Calu3 (cell line): ENCODE measurements around the gene SAYSD1. TPM values are rescaled to one million over a fixed set of nuclear protein-coding genes. Genes with fewer than 3 reads are reported as not detected.
"Not testable (repeated sequence)": the region's sequence is repeated elsewhere in the genome, so short reads cannot be mapped to it uniquely, and the experiment has no call there.

Source experiments
- BruUV-seq: library from RNA; stranded (reverse); fragments of 400-500 nt; replicated peaks from 2 replicates; lab custom pipeline; 2021; lab: Mats Ljungman, UMichigan
- CTCF ChIA-PET: fragments of 300-600 bp; sonication (Branson Sonifier 250); formaldehyde crosslinking; loops from one replicate; lab custom pipeline; 2022; ENCODE audit warnings: antibody characterized with exemption; lab: Charles Lee
- DNase-seq: peaks from one replicate; pipeline ENCODE4 v3.0.0; 2022
- H3K27ac Mint-ChIP-seq: one replicate; pipeline ENCODE4 v1.8.0; 2022; ENCODE audit warnings: mixed read lengths; ENCODE audit not compliant: unreplicated experiment
- H3K27me3 Mint-ChIP-seq: one replicate; pipeline ENCODE4 v1.8.0; 2022; ENCODE audit warnings: mixed read lengths; ENCODE audit not compliant: unreplicated experiment
- H3K36me3 Mint-ChIP-seq: one replicate; pipeline ENCODE4 v1.8.0; 2022; ENCODE audit warnings: mild to moderate bottlenecking, moderate library complexity, mixed read lengths; ENCODE audit not compliant: insufficient read depth, unreplicated experiment
- H3K4me1 Mint-ChIP-seq: one replicate; pipeline ENCODE4 v1.8.0; 2022; ENCODE audit warnings: mild to moderate bottlenecking, low read depth, mixed read lengths; ENCODE audit not compliant: unreplicated experiment
- H3K4me3 Mint-ChIP-seq: one replicate; pipeline ENCODE4 v1.8.0; 2022; ENCODE audit warnings: mild to moderate bottlenecking, low read depth, moderate library complexity, mixed read lengths; ENCODE audit not compliant: unreplicated experiment
- H3K9me3 Mint-ChIP-seq: one replicate; pipeline ENCODE4 v1.8.0; 2022; ENCODE audit warnings: low read depth, mixed read lengths; ENCODE audit not compliant: unreplicated experiment
- CTCF ChIP-seq: fragments of 200-600 bp; IDR thresholded peaks from one replicate; pipeline ENCODE4 v1.8.0; 2022; ENCODE audit warnings: antibody characterized with exemption; ENCODE audit not compliant: unreplicated experiment
- intact Hi-C: fragments of 100-400 bp; cut with micrococcal nuclease; formaldehyde crosslinking; loops from one replicate; pipeline ENCODE4 v1.10.0; 2022; ENCODE audit not compliant: unreplicated experiment
- total RNA-seq: library from RNA; stranded (reverse); gene quantifications from 2 replicates; pipeline ENCODE4 v1.2.3, GENCODE V29; 2022

Gene SAYSD1
- total RNA-seq, 1 experiment from 2014 or later: 23.2 TPM

DNA sequence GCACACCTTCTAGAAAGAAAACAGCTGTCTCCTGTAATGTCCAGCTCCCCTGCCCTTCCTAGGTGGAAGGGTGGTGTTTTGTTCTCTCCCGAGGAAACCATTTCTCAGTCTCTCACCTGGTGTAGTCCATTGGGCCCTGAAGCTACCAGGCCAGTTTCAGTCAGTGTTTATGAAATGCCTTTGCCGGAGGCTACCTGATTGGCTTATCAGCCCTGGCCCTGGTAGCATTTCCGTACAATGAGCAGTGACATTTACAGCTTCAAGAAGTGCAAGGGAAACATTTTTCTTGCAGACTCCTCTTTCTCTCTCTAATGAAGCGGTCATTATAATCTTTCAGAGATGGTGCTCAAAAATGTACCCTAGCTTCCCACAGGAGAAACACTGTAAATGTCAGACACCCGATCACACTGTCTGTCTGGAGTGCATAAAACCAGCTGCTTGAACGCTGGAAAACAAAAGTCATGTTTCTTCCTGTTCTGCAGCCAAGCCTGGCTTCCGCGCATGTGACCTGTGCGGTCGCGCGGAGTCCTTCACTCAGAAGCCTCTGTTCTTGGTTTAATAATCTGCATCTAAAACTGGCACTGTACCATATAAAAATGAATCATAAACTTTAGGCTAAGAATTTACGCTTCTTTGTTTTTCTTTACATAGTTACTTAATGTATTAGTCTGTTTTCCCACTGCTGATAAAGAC, 28.4 kb upstream of the SAYSD1 start:
- intact Hi-C loops: no loop called here
- Mint-ChIP-seq H3K9me3 (no peaks in the 10 kb centered on the region), H3K27ac (no peak overlapping the region), H3K27me3 (peaks cover 25% of the 10 kb centered on the region), H3K4me3 (no peak overlapping the region), H3K36me3 (no peaks in the 10 kb centered on the region), H3K4me1 (no peaks in the 10 kb centered on the region)
- CTCF ChIA-PET: no interaction called here
- no peak for DNase-seq
- BruUV-seq: no TSS peak
- TF ChIP-seq CTCF: no peak

DNA sequence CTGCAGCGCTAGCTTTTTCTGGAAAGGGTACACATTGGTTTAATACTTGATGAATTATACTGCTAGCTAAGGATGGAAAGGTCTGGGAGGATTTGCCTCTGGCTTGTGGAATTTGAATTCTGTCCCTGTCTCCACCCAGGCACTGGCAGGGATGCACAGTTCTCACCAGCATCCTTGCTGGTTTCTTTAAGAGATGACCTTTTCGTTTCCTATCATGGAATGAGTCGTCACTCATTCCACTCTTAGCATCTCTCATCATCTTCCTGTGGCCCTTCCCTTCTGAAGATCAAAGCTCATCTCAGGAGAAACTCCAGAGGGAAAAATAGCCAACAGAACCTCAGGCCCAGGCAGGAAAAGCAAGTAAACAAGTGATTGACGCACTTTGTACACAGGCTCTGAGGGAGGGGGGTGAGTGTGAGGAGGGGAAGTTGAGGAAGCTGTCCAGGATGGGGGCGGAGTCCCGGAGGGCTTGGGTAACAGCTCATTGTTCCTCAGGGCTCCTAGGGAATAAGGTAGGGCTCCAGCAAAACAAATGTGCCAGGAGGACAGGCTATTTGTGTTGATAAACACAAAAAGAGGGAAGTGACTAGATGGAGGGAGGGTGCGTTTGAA, 25.7 kb upstream of the SAYSD1 start:
- H3K36me3 Mint-ChIP-seq: no peaks in the 10 kb centered on the region
- CTCF ChIA-PET: interaction anchor here (0.7 kb wide), 1 partner anchor 81 kb away, joined by 4 read pairs; no protein-coding TSS in a partner anchor
- BruUV-seq: no TSS peak
- intact Hi-C loops: no loop called here
- H3K4me1 Mint-ChIP-seq: no peaks in the 10 kb centered on the region
- DNase-seq: no peak
- no peak overlapping the region for H3K4me3 Mint-ChIP-seq
- TF ChIP-seq CTCF: no peak
- H3K9me3 Mint-ChIP-seq: no peaks in the 10 kb centered on the region
- peaks cover 14% of the 10 kb centered on the region for H3K27me3 Mint-ChIP-seq
- no peak overlapping the region for H3K27ac Mint-ChIP-seq

DNA sequence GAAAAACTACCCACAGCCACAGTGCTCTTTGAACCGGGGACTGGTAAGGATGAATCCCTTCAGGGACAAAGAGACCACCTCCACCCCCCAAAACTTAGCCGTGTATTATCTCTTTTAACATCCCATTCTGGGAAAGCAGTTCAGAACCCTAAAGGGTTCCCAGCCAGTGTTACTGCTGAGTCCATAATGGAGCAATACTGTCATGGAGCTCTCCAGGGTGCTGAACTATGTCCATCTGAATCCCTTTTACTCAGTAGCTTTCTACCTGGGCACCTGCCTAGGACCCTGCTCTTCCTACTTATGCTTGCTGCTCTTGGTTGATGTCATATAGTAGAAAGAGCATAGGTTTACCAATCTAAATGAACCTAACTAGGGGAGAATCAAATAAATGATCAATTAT, 22.3 kb upstream of the SAYSD1 start:
- DNase-seq: peak; percentile 36
- intact Hi-C loops: no loop called here
- H3K27ac Mint-ChIP-seq: no peak overlapping the region
- H3K27me3 Mint-ChIP-seq: peaks cover 14% of the 10 kb centered on the region
- no peaks in the 10 kb centered on the region for H3K9me3 Mint-ChIP-seq
- no peak overlapping the region for H3K4me3 Mint-ChIP-seq
- CTCF ChIA-PET: interaction anchor here (0.6 to 1.0 kb wide), 2 partner anchors 100 to 140 kb away, joined by 3 read pairs; no protein-coding TSS in a partner anchor
- H3K4me1 Mint-ChIP-seq: no peaks in the 10 kb centered on the region
- BruUV-seq: no TSS peak
- TF ChIP-seq CTCF: no peak
- no peaks in the 10 kb centered on the region for H3K36me3 Mint-ChIP-seq

DNA sequence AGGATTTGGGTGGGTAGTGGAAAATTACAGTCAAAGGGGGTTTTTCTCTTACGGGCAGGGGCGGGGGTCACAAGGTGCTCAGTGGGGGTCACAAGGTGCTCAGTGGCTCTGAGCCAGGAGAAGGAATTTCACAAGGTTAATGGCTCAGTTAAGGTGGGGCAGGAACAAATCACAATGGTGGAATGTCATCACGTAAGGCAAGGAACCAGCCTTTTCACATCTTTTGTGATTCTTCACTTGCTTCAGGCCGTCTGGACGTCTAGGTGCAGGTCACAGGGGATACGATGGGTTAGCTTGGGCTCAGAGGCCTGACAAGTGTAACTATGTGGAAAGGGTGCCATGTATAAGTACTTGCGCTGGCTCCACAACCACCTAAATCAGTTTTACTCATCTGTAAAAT, 21.2 kb upstream of the SAYSD1 start:
- H3K27ac Mint-ChIP-seq, H3K4me3 Mint-ChIP-seq, intact Hi-C loops, H3K4me1 Mint-ChIP-seq, DNase-seq, H3K36me3 Mint-ChIP-seq, CTCF ChIA-PET, BruUV-seq, H3K9me3 Mint-ChIP-seq: not testable (repeated sequence)
- peaks cover 12% of the 10 kb centered on the region for H3K27me3 Mint-ChIP-seq

GRCh38 chr6:39134761-39135160, 19.8 kb upstream of the SAYSD1 start:
- H3K27me3 Mint-ChIP-seq, BruUV-seq, CTCF ChIA-PET, DNase-seq, H3K4me3 Mint-ChIP-seq, H3K9me3 Mint-ChIP-seq, H3K36me3 Mint-ChIP-seq, H3K27ac Mint-ChIP-seq, H3K4me1 Mint-ChIP-seq, intact Hi-C loops: not testable (repeated sequence)
